NT2/D1 (cell line): Measurements from ENCODE around the gene CSNK1D.

Experiments used
- SUZ12 ChIP-seq: IDR thresholded peaks from 2 replicates; pipeline ENCODE4 v1.6.1; 2011; ENCODE audit not compliant: insufficient read length, insufficient read depth; ENCODE audit errors: extremely low read depth
- YY1 ChIP-seq: IDR thresholded peaks from 2 replicates; pipeline ENCODE4 v1.6.1; 2011; ENCODE audit not compliant: insufficient read length, insufficient read depth
- ZNF274 ChIP-seq: IDR thresholded peaks from 2 replicates; pipeline ENCODE4 v1.6.1; 2011; ENCODE audit warnings: mild to moderate bottlenecking, low read depth, low read length

- no peak for TF ChIP-seq SUZ12
- no peak for TF ChIP-seq ZNF274
- no peak for TF ChIP-seq YY1
Observed at GRCh38 chr17:82313195-82314011, 39.9 kb upstream of the CSNK1D start.
